GM12878 (cell line): ENCODE results near the gene BIVM.

Experiments
- CHD1 ChIP-seq: IDR thresholded peaks from 2 replicates; pipeline ENCODE4 v1.6.1; 2012; ENCODE audit warnings: low read depth, low read length, improper control_type of control experiment
- CTCF ChIP-seq, 3 experiments: IDR thresholded peaks in 2 of 3; conservative IDR thresholded peaks in 1 of 3; 2 replicates each; pipeline ENCODE4 v1.5.1; 2011; ENCODE audit warnings: low read depth in 3 of 3, low read length in 3 of 3, mild to moderate bottlenecking in 3 of 3, control low read depth in 2 of 3, moderate library complexity in 2 of 3, inconsistent platforms in 1 of 3, mixed read lengths in 1 of 3; ENCODE audit not compliant: control insufficient read depth in 2 of 3, insufficient read depth in 1 of 3; ENCODE audit errors: extremely low read depth in 1 of 3
- EP300 ChIP-seq, 2 experiments: fragments of 150-350 bp in 1 of 2; IDR thresholded peaks; 2 replicates each; pipeline ENCODE4 v1.6.1; 2011 to 2012; ENCODE audit warnings: low read depth in 2 of 2, low read length in 2 of 2, borderline replicate concordance in 1 of 2, improper control_type of control experiment in 1 of 2, inconsistent platforms in 1 of 2; ENCODE audit not compliant: control insufficient read depth in 1 of 2
- GATAD2B ChIP-seq: fragments of 450-650 bp; conservative IDR thresholded peaks from 2 replicates; pipeline ENCODE4 v1.6.1; 2017; ENCODE audit warnings: low read depth, mild to moderate bottlenecking, moderate library complexity
- JUND ChIP-seq: IDR thresholded peaks from 2 replicates; pipeline ENCODE4 v1.6.1; 2012; ENCODE audit warnings: low read depth, mild to moderate bottlenecking, low read length, improper control_type of control experiment, moderate library complexity
- POLR2A ChIP-seq: IDR thresholded peaks from 2 replicates; pipeline ENCODE4 v1.6.1; 2011; ENCODE audit warnings: low read depth, mild to moderate bottlenecking, low read length
- SP1 ChIP-seq: IDR thresholded peaks from one replicate; pipeline ENCODE4 v1.6.1; 2011; ENCODE audit warnings: low read depth, low read length
- SRF ChIP-seq, 2 experiments: IDR thresholded peaks; 2 replicates each; pipeline ENCODE4 v1.6.1; 2011; ENCODE audit warnings: low read depth in 2 of 2, low read length in 2 of 2, mild to moderate bottlenecking in 1 of 2, moderate library complexity in 1 of 2
- YBX1 ChIP-seq: fragments of 450-650 bp; IDR thresholded peaks from 2 replicates; pipeline ENCODE4 v1.6.1; 2016; ENCODE audit warnings: antibody characterized with exemption
- ZZZ3 ChIP-seq: IDR thresholded peaks from 2 replicates; pipeline ENCODE4 v1.6.1; 2011; ENCODE audit warnings: low read depth; ENCODE audit not compliant: control insufficient read depth, insufficient read length

- TF ChIP-seq ZZZ3 (no peak), POLR2A (peak; percentile 64), CTCF (IDR thresholded peaks at IDR 0.05 in 2 of 3, conservative IDR thresholded peaks at IDR 0.05 in 1 of 3; ENCODE audit: control insufficient read depth in 2 of 3, extremely low read depth in 1 of 3, insufficient read depth in 1 of 3, low read depth in 3 of 3, low read length in 3 of 3) (no peak), GATAD2B (no peak), YBX1 (no peak), JUND (no peak), CHD1 (no peak), EP300 (IDR thresholded peaks at IDR 0.05; ENCODE audit: borderline replicate concordance in 1 of 2, control insufficient read depth in 1 of 2, low read depth in 2 of 2, low read length in 2 of 2) (no peak), SP1 (peak; percentile 98), SRF (IDR thresholded peaks at IDR 0.05; ENCODE audit: low read depth in 2 of 2, low read length in 2 of 2) (no peak)
These were observed at the start of gene BIVM, which contains the start of gene POGLUT2 for GRCh38 chr13:102798581-102799425.
